K562 (cell line): ENCODE data around the gene TMEM135. TPM values are rescaled to one million over a fixed set of nuclear protein-coding genes. Genes with fewer than 3 reads are reported as not detected.

Experiments used
- ARID1B ChIP-seq: fragments of 450-650 bp; IDR thresholded peaks from 2 replicates; pipeline ENCODE4 v1.6.1; 2016; ENCODE audit warnings: antibody characterized with exemption, mild to moderate bottlenecking, inconsistent platforms
- CCNT2 ChIP-seq: IDR thresholded peaks from 2 replicates; pipeline ENCODE4 v1.6.1; 2011; ENCODE audit warnings: borderline replicate concordance, low read depth, mild to moderate bottlenecking, moderate library complexity, mixed read lengths, low read length; ENCODE audit not compliant: insufficient read length; ENCODE audit errors: extremely low read depth
- CREM ChIP-seq: IDR thresholded peaks from 2 replicates; pipeline ENCODE4 v1.6.1; 2014; ENCODE audit warnings: antibody characterized with exemption, low read depth
- DACH1 ChIP-seq: fragments of 450-650 bp; IDR thresholded peaks from 2 replicates; pipeline ENCODE4 v1.6.1; 2018; ENCODE audit not compliant: partially characterized antibody
- DPF2 ChIP-seq: fragments of 450-650 bp; IDR thresholded peaks from 2 replicates; pipeline ENCODE4 v1.6.1; 2016
- EHMT2 ChIP-seq: fragments of 450-650 bp; IDR thresholded peaks from 2 replicates; pipeline ENCODE4 v1.6.1; 2018; ENCODE audit warnings: antibody characterized with exemption
- ELF4 ChIP-seq: fragments of 450-650 bp; formaldehyde crosslinking; IDR thresholded peaks from 2 replicates; pipeline ENCODE4 v1.4.0; 2022; ENCODE audit warnings: missing genetic modification characterization
- ETS2 ChIP-seq: IDR thresholded peaks from 2 replicates; pipeline ENCODE4 v1.6.1; 2016; ENCODE audit warnings: borderline replicate concordance, missing genetic modification characterization, mild to moderate bottlenecking, moderate library complexity, missing compliant biosample characterization; ENCODE audit not compliant: poor library complexity, severe bottlenecking
- HEY1 ChIP-seq: fragments of 250-450 bp; sonication (Bioruptor Pico); IDR thresholded peaks from 2 replicates; pipeline ENCODE4 v1.5.0; 2020; ENCODE audit warnings: mild to moderate bottlenecking, moderate library complexity, borderline replicate concordance
- MBD1 ChIP-seq: fragments of 250-450 bp; sonication (Bioruptor Pico); IDR thresholded peaks from 2 replicates; pipeline ENCODE4 v1.8.0; 2022; ENCODE audit warnings: inconsistent platforms
- NR2C2 ChIP-seq, 2 experiments: fragments of 200-800 bp in 1 of 2; sonication (Bioruptor generic) in 1 of 2; sonication (generic) in 1 of 2; formaldehyde crosslinking in 1 of 2; IDR thresholded peaks; 2 replicates each; pipeline versions ENCODE4 v1.6.1 to v1.8.0; 2016 to 2022; ENCODE audit warnings: mild to moderate bottlenecking in 1 of 2, missing compliant biosample characterization in 1 of 2, missing genetic modification characterization in 1 of 2, missing genetic modification reagents in 1 of 2
- NR4A1 ChIP-seq, 2 experiments: fragments of 250-450 bp in 1 of 2; fragments of 450-650 bp in 1 of 2; sonication (Bioruptor Pico) in 1 of 2; IDR thresholded peaks; 2 replicates each; pipeline versions ENCODE4 v1.4.0 to v1.6.1; 2016 to 2020; ENCODE audit warnings: mild to moderate bottlenecking in 2 of 2, missing compliant biosample characterization in 1 of 2, missing genetic modification characterization in 1 of 2, moderate library complexity in 1 of 2
- POLR2AphosphoS5 ChIP-seq: IDR thresholded peaks from 2 replicates; pipeline ENCODE4 v1.6.1; 2011; ENCODE audit warnings: mild to moderate bottlenecking, low read depth, low read length, moderate library complexity; ENCODE audit not compliant: control insufficient read depth, insufficient read depth
- POLR2G ChIP-seq: fragments of 200-400 bp; formaldehyde crosslinking; IDR thresholded peaks from 2 replicates; pipeline ENCODE4 v1.6.1; 2017; ENCODE audit warnings: low read depth, mild to moderate bottlenecking, antibody characterized with exemption, low read length, moderate library complexity
- U2AF2 ChIP-seq: fragments of 200-400 bp; formaldehyde crosslinking; optimal IDR thresholded peaks from 2 replicates; pipeline ENCODE3; 2017; ENCODE audit warnings: low read depth, mild to moderate bottlenecking, low read length
- ZBTB11 ChIP-seq, 3 experiments: fragments of 200-800 bp in 1 of 3; fragments of 250-450 bp in 1 of 3; fragments of 450-650 bp in 1 of 3; sonication (Bioruptor Pico) in 1 of 3; sonication (Bioruptor generic) in 1 of 3; formaldehyde crosslinking in 1 of 3; IDR thresholded peaks; 2 replicates each; pipeline versions ENCODE4 v1.6.1 to v1.8.0; 2016 to 2022; ENCODE audit warnings: mild to moderate bottlenecking in 2 of 3, missing genetic modification characterization in 2 of 3, missing compliant biosample characterization in 1 of 3, moderate library complexity in 1 of 3
- ZBTB7A ChIP-seq: IDR thresholded peaks from 2 replicates; pipeline ENCODE4 v1.6.1; 2011; ENCODE audit warnings: low read depth, mild to moderate bottlenecking, low read length, moderate library complexity, borderline replicate concordance; ENCODE audit not compliant: control insufficient read depth
- ZNF146 ChIP-seq: IDR thresholded peaks from one replicate; pipeline ENCODE4 v1.6.1; 2018; ENCODE audit warnings: missing compliant biosample characterization; ENCODE audit not compliant: unreplicated experiment
- ZNF232 ChIP-seq: sonication (generic); formaldehyde crosslinking; IDR thresholded peaks from 2 replicates; pipeline ENCODE4 v1.8.0; 2022; ENCODE audit warnings: mild to moderate bottlenecking, missing genetic modification reagents
- polyA plus RNA-seq, 8 experiments: library from polyadenylated mRNA; depleted of rRNA in 4 of 8; stranded (reverse) in 5 of 8; unstranded in 3 of 8; fragments of >200 nt; fragmentation: Nextera tagmentation in 2 of 8; fragmentation: Illumina TruSeq in 1 of 8; extraction: Ambion mirVana in 2 of 8; extraction: Trizol in 1 of 8; gene quantifications; 2 replicates each; pipeline versions ENCODE4 v1.2.1 to v1.2.3, GENCODE V29; 2011 to 2014; ENCODE audit warnings: inconsistent platforms in 1 of 8, missing spikeins in 1 of 8
- total RNA-seq, 7 experiments: library from RNA; depleted of rRNA in 6 of 7; stranded (reverse); fragments of >200 nt in 6 of 7; fragmentation: Illumina TruSeq in 2 of 7; extraction: Trizol in 2 of 7; gene quantifications; 2 replicates each; pipeline versions ENCODE4 v1.2.1 to v1.2.3, GENCODE V29; 2011 to 2021; ENCODE audit warnings: low replicate concordance in 1 of 7

TMEM135 gene
- total and polyA plus RNA-seq, 9 of the 15 experiments (the other 6 are each of a cell fraction or from before 2014, with no cell fraction given) = 17.3 to 53.6 (median 24.9) TPM

- TF ChIP-seq POLR2AphosphoS5 = no peak
- TF ChIP-seq DPF2 = peak; percentile 79
- no peak for TF ChIP-seq NR4A1 (CRISPR knock-in tag; IDR thresholded peaks at IDR 0.05)
- TF ChIP-seq NR4A1 (tag; IDR thresholded peaks at IDR 0.05) = peak; percentile 58; the same call in 1 of the 2 replicates
- peak; percentile 60; the same call in 1 of the 2 replicates for TF ChIP-seq ARID1B
- no peak for TF ChIP-seq DACH1
- no peak for TF ChIP-seq ZNF146 (CRISPR knock-in tag)
- 0 out of 2 replicates have a peak, but pooled peaks have one; percentile 15 for TF ChIP-seq MBD1 (CRISPR knock-in tag)
- TF ChIP-seq ZNF232 = no peak
- TF ChIP-seq CREM = peak; percentile 25; the same call in 1 of the 2 replicates
- TF ChIP-seq EHMT2 = no peak
- TF ChIP-seq ETS2 = no peak
- TF ChIP-seq ELF4 = no peak
- TF ChIP-seq ZBTB7A = no peak
- no peak for TF ChIP-seq NR2C2 (CRISPR knock-in tag; IDR thresholded peaks at IDR 0.05)
- TF ChIP-seq NR2C2 (tag; IDR thresholded peaks at IDR 0.05) = no peak
- TF ChIP-seq ZBTB11 (CRISPR knock-in tag; IDR thresholded peaks at IDR 0.05) = no peak
- no peak for TF ChIP-seq U2AF2
- TF ChIP-seq HEY1 = no peak
- no peak for TF ChIP-seq CCNT2
- TF ChIP-seq POLR2G = no peak
- TF ChIP-seq, all 486 proteins: peak for 32
Observed at GRCh38 chr11:86996953-86997570, 40.7 kb upstream of the TMEM135 start (continued).
